ENCODE measurements around the gene SCIMP.
"Not testable (repeated sequence)": the region's sequence is repeated elsewhere in the genome, so short reads cannot be mapped to it uniquely, and the experiment has no call there.

The SCIMP gene

GRCh38 chr17:5184288-5184687 lies 50.4 kb downstream of the SCIMP start:
- no peak for DNase-seq (ENCODE audit: low spot score)

GRCh38 chr17:5183410-5183793 lies 51.3 kb downstream of the SCIMP start:
- DNase-seq (ENCODE audit: low spot score) = no peak

GRCh38 chr17:5182597-5183409 lies 51.9 kb downstream of the SCIMP start:
- no peak for DNase-seq (ENCODE audit: low spot score)

GRCh38 chr17:5181509-5182305 lies 53.0 kb downstream of the SCIMP start:
- no peak for DNase-seq (ENCODE audit: low spot score)

GRCh38 chr17:5179003-5179402 lies 55.7 kb downstream of the SCIMP start:
- DNase-seq (ENCODE audit: low spot score) = no peak

GRCh38 chr17:5175027-5175426 lies 59.6 kb downstream of the SCIMP start:
- not testable (repeated sequence) for DNase-seq (ENCODE audit: low spot score)

GRCh38 chr17:5165791-5166564 lies 68.7 kb downstream of the SCIMP start:
- DNase-seq (ENCODE audit: low spot score) = not testable (repeated sequence)

GRCh38 chr17:5164436-5164835 lies 70.2 kb downstream of the SCIMP start:
- DNase-seq (ENCODE audit: low spot score) = no peak

GRCh38 chr17:5161793-5162192 lies 72.9 kb downstream of the SCIMP start:
- not testable (repeated sequence) for DNase-seq (ENCODE audit: low spot score)

GRCh38 chr17:5160702-5161101 lies 74.0 kb downstream of the SCIMP start:
- not testable (repeated sequence) for DNase-seq (ENCODE audit: low spot score)
